Upper lobe of left lung (tissue), 4 donors: ENCODE data around the gene STK33.

Experiments used
- CTCF ChIP-seq, 6 experiments: fragments of 450-650 bp in 4 of 6; fragments of 200-600 bp in 2 of 6; sonication (generic) in 2 of 6; IDR thresholded peaks; one replicate each; pipeline ENCODE4 v1.5.1; 2016 to 2019; ENCODE audit warnings: antibody characterized with exemption in 6 of 6
- POLR2A ChIP-seq, 4 donors: fragments of 450-650 bp; IDR thresholded peaks; one replicate each; pipeline ENCODE4 v1.5.1; 2016 to 2017; ENCODE audit warnings: antibody characterized with exemption in 4 of 4, mild to moderate bottlenecking in 2 of 4

GRCh38 chr11:8615291-8616032 lies 21.4 kb upstream of the STK33 start:
- TF ChIP-seq CTCF (IDR thresholded peaks at IDR 0.05) (no peak), POLR2A (IDR thresholded peaks at IDR 0.05) (no peak)
